GM21786 (cell line): ENCODE results near the gene MVK.

ENCODE experiments used
- ATAC-seq: cut with Tn5 transposase; IDR thresholded peaks from one replicate; pipeline ENCODE4 v1.9.1; 2021; ENCODE audit not compliant: unreplicated experiment

MVK gene

GRCh38 chr12:109605599-109606228 lies 32.1 kb downstream of the MVK start:
- ATAC-seq, result no peak

GRCh38 chr12:109606320-109607028 lies 32.9 kb downstream of the MVK start:
- no peak for ATAC-seq

GRCh38 chr12:109607618-109608017 lies 34.0 kb downstream of the MVK start:
- no peak for ATAC-seq

GRCh38 chr12:109608270-109608669 lies 34.7 kb downstream of the MVK start:
- no peak for ATAC-seq

- ATAC-seq, result no peak
These were observed 35.2 kb downstream of the MVK start for GRCh38 chr12:109608793-109609192.

GRCh38 chr12:109609342-109609741 lies 35.7 kb downstream of the MVK start:
- ATAC-seq, result no peak

- no peak for ATAC-seq
These were observed 36.9 kb downstream of the MVK start for GRCh38 chr12:109610523-109610922.

GRCh38 chr12:109611223-109611622 lies 37.6 kb downstream of the MVK start:
- ATAC-seq, result no peak

GRCh38 chr12:109612003-109612402 lies 38.4 kb downstream of the MVK start:
- no peak for ATAC-seq

- no peak for ATAC-seq
These were observed 39.4 kb downstream of the MVK start for GRCh38 chr12:109612975-109613502.

- ATAC-seq, result no peak
These were observed 40.3 kb downstream of the MVK start for GRCh38 chr12:109613649-109614455.

GRCh38 chr12:109615556-109616229 lies 42.1 kb downstream of the MVK start:
- no peak for ATAC-seq

- ATAC-seq, result no peak
These were observed 43.9 kb downstream of the MVK start for GRCh38 chr12:109617491-109617890.

- no peak for ATAC-seq
These were observed 44.5 kb downstream of the MVK start for GRCh38 chr12:109618082-109618481.

GRCh38 chr12:109619002-109619604 lies 45.5 kb downstream of the MVK start:
- no peak for ATAC-seq

- no peak for ATAC-seq
These were observed 47.7 kb downstream of the MVK start for GRCh38 chr12:109621211-109621694.

GRCh38 chr12:109621901-109622364 lies 48.3 kb downstream of the MVK start:
- no peak for ATAC-seq

- ATAC-seq, result no peak
These were observed 50.9 kb downstream of the MVK start for GRCh38 chr12:109624467-109624866.

GRCh38 chr12:109625131-109625559 lies 51.6 kb downstream of the MVK start:
- ATAC-seq, result no peak

- ATAC-seq, result no peak
These were observed 52.3 kb downstream of the MVK start for GRCh38 chr12:109625749-109626377.
